ENCODE data around the gene RAB3A. TPM values are rescaled to one million over a fixed set of nuclear protein-coding genes. Genes with fewer than 3 reads are reported as not detected.
A peak's percentile ranks its signal among the peaks of the same experiment; 100 is the strongest.

RAB3A gene
- total and polyA plus RNA-seq, 9 of the 15 experiments (the other 6 are each of a cell fraction or from before 2014, with no cell fraction given): 0.17 to 5.1 (median 0.90) TPM; not detected in 1

DNA sequence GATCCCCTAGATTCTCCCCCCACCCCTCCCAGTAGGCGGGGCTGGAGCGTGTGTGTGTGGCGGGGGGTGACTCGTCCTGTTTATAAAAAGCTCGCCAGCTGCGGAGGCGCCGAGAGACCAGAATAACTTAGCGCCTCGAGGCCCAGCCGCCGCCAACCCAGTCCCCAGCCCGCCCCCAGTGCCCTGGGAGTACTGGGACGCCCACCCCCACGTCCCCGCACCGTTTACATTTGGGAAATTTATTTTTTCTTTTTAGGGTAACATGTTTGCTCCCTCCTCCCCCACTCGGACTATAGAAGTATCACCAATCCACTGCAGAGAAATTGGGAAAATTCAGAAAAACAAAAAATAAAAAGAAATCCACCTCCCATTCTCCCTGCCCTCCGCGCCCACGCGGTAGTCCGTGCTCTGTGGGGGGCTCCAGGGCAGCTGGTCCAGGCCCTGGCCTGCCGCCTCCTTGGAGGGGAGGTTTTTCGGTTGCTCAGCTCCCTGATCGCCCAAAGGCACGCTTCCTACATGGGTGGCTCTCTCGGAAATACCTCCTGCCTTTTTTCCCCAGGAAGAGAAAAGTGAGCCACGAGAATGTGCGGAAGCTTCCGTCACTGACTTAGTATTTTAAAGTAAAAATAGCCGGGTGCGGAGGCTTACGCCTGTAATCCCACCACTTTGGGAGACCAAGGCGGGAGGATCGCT lies 1.5 kb upstream of the RAB3A start (continued):
- TF ChIP-seq YY1 (IDR thresholded peaks at IDR 0.05; ENCODE audit: borderline replicate concordance in 1 of 3, control insufficient read depth in 1 of 3, extremely low read depth in 1 of 3, insufficient read depth in 3 of 3, insufficient read length in 1 of 3, insufficient replicate concordance in 2 of 3, low read depth in 1 of 3, low read length in 2 of 3) (peak in 1 of 3 experiments; percentile 3), ZC3H4 (CRISPR knock-in tag; IDR thresholded peaks at IDR 0.05; ENCODE audit: borderline replicate concordance) (0 out of 2 replicates have a peak, but pooled peaks have one; percentile 46), ZNF408 (CRISPR knock-in tag; IDR thresholded peaks at IDR 0.05; ENCODE audit: low read depth) (no peak), TAF1 (IDR thresholded peaks at IDR 0.05; ENCODE audit: control insufficient read depth, extremely low read depth, insufficient read depth, low read length, severe bottlenecking) (peak; percentile 45), EP400 (IDR thresholded peaks at IDR 0.05) (no peak), ZNF696 (CRISPR knock-in tag; conservative IDR thresholded peaks at IDR 0.05) (no peak), ARID1B (IDR thresholded peaks at IDR 0.05) (no peak), TRIM24 (IDR thresholded peaks at IDR 0.05) (no peak), BACH1 (tag; IDR thresholded peaks at IDR 0.05) (no peak), FOXA3 (CRISPR knock-in tag; conservative IDR thresholded peaks at IDR 0.05 in 1 of 2, IDR thresholded peaks at IDR 0.05 in 1 of 2) (peak in 1 of 2 experiments; percentile 49; a peak in 1 of 4 replicates), SMAD4 (CRISPR knock-in tag; conservative IDR thresholded peaks at IDR 0.05) (no peak), CREM (IDR thresholded peaks at IDR 0.05; ENCODE audit: low read depth) (peak; percentile 62; the same call in 1 of the 2 replicates), HMG20B (CRISPR knock-in tag; IDR thresholded peaks at IDR 0.05) (no peak), GATA2 (CRISPR knock-in tag; IDR thresholded peaks at IDR 0.05) (no peak), CXXC5 (CRISPR knock-in tag; IDR thresholded peaks at IDR 0.05) (peak; percentile 58; the same call in 1 of the 2 replicates), ZNF561 (CRISPR knock-in tag; conservative IDR thresholded peaks at IDR 0.05) (no peak), ZNF274 (IDR thresholded peaks at IDR 0.05; ENCODE audit: borderline replicate concordance, low read depth, low read length) (no peak), RBM25 (IDR thresholded peaks at IDR 0.05; ENCODE audit: low read depth, low read length, severe bottlenecking) (no peak), HEY1 (CRISPR knock-in tag; IDR thresholded peaks at IDR 0.05; ENCODE audit: borderline replicate concordance) (no peak), HNRNPUL1 (IDR thresholded peaks at IDR 0.05; ENCODE audit: low read length) (no peak)
- TF ChIP-seq, protein P1, sequence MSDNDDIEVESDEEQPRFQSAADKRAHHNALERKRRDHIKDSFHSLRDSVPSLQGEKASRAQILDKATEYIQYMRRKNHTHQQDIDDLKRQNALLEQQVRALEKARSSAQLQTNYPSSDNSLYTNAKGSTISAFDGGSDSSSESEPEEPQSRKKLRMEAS (CRISPR knock-in tag; IDR thresholded peaks at IDR 0.05): peak; percentile 47; the same call in 1 of the 2 replicates
- TF ChIP-seq, protein P2, sequence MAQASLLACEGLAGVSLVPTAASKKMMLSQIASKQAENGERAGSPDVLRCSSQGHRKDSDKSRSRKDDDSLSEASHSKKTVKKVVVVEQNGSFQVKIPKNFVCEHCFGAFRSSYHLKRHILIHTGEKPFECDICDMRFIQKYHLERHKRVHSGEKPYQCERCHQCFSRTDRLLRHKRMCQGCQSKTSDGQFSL (CRISPR knock-in tag; IDR thresholded peaks at IDR 0.05): no peak; the same call in 1 of the 2 replicates
- TF ChIP-seq, protein P2 (tag; IDR thresholded peaks at IDR 0.05): no peak
